HG03571 (cell line): ENCODE data around the gene GTPBP1.

Experiments
- ATAC-seq: cut with Tn5 transposase; IDR thresholded peaks from one replicate; pipeline ENCODE4 v1.9.1; 2021; ENCODE audit not compliant: unreplicated experiment

GTPBP1 gene

DNA sequence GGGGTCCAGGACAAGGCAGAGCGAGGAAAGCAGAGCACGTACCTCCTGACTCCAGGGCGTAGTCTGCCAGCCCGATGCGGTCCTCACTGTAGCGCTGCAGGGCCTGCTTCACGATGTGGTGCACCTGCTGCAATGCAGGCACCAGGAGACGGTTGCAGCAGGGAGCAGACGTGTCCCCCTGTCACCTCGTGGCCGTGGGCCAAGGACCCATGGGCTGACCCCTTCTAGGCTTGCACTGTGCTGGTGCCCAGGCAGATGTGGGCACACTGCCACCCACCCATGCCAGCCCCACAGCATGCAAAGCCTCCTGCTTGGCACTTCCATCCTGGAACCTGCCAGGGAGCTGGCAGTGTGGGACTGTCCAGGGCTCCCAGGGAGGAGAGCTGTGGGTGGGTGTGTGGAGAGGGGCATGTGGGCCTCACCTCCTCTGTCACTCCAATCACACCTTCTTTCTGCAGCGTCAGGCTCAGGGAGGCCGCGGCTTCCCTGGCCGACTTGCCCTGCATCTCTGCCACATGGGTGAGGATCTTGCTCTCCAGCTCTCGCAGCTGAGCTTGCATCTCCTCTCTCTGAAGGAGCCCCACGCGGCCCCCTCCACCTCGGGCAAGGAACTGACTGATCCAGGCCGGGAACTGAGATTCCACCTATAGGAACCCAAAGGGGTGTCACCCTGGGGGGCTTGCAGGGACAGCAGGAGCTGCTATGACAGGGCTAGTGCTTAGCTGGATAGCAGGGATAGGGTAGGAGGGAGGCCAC lies 33.7 kb downstream of the GTPBP1 start:
- no peak for ATAC-seq

DNA sequence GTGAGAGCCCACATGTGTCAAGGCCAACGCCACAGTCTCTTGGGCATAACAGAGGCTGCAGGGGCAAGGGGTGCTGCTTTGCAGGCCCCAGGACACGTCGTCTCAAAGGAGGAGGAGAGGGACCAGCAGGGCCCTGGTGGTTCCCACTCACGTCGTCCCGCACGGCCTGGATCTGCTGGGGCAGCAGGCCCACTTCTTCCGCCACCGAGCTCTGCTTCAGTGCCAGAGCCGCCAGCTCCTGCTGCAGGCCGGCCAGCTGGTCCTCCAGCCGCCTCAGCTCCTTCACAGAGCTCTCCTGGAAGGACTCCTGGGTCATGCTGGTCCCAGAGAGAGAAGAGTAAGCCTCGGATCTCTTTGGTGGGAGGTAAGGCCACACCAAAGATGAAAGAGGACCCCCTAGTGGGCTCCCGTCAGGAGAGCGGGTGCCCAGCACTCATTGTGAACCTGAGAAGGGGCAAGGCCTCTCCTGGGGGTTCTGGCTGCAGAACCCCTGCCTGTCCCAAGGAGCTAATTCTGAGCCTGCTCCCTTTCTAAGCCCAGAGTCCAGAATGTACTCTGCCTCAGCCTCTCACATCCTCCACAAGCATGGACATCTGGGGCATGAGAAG lies 34.5 kb downstream of the GTPBP1 start:
- no peak for ATAC-seq

DNA sequence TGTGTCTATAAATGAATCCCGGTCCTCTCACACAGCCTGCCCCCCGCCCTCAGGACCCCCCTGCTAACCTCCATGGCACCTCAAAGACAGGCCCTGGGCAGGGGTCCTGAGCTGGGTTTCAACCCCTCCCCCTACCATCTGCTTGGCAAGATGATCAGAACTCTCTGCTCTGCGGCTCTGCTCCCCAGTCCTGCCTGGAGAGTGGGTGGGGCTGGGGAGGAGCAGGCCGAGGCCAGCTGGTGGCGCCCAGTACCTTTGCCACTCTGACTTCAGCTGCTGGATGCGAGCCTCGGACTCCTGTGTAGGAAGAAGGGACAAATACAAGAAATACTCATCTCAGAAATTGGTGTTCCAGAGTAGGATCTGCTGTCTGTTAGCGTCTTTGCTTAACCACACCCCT lies 35.0 kb downstream of the GTPBP1 start:
- no peak for ATAC-seq

DNA sequence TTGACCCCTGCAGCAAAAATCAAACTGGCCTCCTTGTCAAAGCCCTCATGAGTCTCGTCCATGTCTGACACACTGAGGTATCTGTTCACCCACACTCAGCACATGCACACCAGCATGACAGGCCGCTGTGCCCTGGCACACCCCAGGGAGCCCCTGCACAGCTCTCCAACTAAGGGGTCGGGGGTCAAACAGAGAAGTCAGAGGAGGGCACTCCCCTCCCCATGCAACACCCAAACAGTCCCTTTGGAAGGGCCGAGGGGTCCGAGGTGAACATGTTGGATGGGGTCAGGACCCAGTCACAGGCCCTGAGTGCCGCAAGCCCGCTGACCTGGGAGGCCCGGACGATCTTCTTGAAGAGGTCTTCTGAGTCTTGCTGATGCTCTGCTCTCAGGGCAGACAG lies 35.4 kb downstream of the GTPBP1 start:
- ATAC-seq: no peak

DNA sequence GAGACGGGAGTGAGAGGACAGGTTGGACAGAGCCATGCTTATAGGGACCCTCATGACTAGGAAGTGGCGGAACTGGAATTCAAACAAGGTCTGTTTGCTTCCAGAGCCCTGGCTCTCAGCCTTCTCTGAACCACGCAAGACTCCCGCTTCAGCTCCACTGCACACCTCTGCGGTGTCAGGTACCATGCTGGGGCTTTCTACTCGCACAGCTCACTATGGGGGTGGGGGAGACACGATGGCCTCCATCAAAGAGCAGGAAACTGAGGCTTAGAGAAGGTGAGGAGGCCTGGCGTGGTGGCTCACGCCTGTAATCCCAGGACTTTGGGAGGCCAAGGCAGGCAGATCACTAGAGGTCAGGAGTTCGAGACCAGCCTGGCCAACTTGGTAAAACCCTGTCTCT lies 35.8 kb downstream of the GTPBP1 start:
- ATAC-seq: no peak

DNA sequence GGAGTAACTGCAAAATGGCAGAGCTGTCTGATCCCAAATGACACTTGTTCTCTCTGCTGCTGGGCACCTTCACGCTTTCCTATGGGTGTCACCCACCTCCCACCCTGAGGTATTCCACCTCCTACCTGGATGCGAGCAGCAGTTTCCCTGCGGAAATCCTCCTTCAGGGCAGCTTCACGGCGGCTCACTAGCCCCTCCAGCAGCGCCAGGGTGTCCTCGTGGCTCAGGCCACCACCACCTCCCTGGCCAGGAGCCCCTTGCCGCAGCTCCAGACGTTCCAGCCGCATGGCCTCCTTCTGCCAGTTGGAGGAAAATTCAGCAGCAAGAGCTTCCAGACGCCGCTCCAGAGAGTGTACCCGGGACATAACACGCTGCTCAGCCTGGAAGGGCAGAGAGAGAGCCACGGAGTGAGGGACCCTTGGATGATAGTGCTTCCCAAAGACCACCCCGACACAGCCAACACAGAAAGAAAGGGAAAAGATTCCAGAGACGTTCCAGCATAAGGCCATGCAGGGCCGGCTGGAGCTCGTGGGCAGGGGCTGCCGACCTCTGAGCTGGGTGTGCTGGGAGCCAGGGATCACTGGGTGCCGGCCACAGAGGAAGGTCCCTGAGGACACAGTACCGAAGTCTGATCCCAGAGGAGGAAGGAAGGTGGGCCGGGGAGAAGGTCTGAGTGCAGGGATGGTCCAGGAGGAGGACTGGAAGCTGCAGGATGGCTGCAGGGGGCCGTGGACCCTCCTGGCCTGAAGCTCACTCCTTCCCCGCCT lies 36.6 kb downstream of the GTPBP1 start:
- ATAC-seq: no peak

DNA sequence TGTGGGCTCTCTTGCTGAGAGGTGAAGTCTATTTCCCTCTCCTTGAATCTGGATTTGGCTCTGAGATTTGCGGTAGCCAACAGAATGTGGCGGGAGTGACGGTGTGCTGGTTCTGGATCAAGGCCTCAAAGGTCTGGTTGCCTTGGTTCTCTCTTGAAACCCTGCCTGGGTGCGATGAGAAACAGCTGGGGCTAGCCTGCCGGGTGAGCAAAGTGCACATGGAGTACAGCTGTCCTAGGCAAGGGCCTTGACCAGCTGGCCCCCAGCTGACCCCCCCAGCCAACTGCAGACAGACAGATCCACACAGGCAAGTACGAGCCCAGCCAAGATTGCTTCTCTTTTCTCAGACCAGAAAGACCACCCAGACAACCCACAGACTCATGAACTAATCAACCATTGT lies 39.2 kb downstream of the GTPBP1 start:
- ATAC-seq: no peak

DNA sequence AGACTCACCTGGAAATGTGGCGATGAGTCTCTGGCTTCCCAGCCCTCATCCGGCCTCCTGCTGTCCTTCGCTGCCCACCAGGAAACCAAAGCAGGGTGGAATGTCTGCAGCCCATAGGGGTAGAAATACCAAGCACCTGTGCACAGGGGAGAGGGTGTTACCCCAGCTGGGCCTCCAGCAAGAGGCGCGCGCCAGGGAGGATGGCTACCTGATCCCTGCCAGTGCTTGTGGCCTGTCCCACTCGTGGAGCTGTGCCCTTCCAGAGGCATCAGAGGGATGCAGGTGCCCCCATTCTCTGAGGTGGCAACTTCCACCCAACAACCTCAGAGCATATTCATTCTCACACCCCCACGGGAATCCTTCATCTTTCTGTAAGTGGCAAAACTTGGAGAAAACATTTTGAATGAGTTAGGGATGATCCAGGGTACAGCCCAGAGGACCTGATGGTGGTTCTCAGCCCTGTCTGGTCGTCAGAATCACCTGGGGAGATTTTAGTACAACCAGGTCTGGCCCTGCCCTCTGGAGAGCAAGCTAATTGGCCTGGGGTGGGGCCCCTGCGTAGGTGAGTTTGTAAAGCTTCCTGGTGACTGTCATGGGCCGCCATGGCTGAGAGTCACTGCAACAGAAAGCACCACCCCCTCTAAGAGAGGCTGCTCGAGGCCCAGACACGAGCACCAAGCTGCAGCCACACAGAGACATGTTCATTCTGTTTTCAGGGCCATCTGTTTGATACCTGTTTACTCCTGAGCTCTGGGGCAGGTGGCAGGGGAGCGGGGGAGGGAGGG lies 40.1 kb downstream of the GTPBP1 start:
- ATAC-seq: no peak

DNA sequence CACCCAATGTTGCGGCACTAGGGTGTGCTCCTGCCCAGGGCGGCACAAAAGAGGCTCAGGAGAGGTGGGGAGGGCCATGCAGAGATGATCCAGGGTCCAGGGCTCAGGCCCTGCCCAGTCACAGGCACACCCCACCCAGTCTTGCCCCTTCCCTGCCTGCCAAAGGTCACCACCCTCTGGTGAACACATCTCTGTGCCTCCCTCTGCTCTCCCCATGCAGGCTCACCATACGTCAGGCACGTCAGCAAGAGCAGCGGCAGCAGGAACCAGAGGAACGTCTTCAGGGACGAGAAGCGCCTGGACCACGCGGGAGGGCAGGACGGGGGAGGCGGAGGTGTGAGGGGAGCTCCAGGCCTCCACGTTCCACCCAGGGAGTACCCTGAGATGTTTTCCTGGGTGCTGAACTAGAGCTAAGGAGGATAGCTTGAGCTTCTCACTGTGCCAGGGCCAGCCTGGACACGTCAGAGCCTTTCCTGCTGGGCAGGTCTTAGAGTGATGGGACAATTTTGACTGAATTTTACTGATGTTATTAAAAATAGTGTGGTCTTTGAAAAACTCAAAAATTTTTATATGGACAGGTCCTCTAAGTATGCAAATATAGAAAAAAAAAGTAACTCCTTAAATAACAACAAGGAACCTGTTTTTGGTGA lies 42.9 kb downstream of the GTPBP1 start:
- ATAC-seq: no peak

DNA sequence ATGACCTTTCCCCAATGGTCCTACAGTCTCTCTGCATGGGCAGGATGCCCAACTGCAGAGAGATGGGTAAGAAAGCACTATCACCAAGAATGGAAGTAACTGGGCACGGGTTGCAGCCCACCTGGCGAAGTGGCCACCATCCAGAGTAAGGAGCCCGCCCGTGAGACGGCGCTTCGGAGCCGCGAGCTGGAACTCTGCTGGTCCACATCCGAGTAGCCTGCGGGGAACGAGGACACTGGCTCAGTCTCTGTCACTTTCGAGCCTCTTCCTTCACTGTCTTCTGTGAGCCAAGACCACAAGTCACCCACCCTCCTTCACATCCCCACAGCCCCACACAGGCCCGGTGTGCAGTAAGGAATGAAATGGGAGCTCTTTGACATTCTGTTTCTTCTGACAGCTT lies 44.4 kb downstream of the GTPBP1 start:
- no peak for ATAC-seq

DNA sequence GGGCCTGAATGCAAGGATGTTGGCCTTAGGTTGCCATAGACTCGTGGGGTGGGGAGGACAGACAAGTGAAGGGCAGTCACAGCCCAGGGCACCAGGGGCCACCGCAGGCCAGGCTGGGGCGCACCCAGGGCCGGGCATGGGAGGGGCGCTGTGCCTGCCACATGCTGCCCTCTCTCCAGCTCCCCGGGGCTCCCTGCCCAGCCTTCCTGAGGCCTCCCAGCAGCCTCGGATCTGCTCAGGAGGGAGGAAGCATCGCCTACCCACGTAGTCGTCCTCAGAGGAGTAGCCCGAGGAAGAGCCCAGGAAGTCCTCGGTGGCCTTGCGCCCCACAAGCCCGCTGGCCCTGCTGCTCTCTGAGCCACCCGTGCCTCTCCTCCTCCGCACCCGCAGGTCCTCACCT lies 44.9 kb downstream of the GTPBP1 start:
- ATAC-seq: no peak

DNA sequence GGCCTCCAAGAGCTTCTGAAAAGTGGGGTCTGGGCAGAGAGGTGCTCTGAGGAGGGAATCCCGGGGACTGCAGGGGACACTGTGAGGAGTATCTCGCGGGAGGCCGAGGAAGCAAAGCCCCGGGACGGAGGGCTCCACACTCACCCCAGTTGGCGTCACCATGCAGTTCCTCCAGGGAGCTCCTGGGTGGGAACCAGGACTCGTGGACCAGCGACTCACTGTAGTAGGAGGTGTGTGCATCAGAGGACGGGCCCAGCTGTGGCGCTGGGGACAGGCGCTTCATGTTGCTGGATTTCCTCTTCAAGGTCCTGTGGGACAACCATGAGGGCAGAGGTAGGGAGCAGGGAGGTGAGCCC lies 45.3 kb downstream of the GTPBP1 start:
- ATAC-seq: no peak

DNA sequence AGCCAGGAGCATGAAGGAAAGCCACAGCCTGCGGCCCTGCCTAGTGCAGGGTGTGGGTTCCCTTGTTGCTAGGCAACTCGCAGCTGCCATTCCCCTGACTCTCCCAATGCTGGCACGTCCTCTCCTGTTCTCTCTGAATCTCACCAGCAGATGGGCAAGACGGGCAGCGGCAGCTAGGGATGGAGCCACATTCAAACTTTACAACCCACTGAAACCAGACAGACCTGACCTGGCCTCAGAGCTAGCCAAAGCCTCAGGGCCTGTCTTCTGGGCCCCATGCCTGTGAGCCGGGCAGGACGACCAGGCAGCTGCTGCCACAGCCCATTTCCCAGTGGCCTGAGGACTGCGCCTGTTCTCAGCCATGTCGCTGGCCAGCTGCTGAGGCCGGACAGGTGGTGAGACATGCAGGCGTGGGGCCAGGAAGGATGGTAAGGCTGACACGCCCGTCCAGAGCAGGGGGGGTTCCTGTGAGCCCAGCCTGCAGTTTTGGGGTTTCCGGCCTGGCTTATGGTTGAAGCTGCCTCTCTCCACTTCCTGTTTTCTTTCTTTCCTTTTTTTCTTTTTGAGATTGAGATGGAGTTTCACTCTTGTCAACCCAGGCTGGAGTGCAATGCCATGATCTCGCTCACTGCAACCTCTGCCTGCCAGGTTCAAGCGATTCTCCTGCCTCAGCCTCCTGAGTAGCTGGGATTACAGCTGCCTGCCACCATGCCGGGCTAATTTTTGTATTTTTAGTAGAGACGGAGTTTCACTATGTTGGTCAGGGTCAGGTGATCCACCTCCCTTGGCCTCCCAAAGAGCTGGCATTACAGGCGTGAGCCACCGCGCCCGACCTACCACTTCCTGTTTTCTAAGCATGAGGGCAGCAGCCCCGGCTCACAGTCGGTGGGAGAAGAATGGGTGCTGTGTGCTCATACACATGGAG lies 45.9 kb downstream of the GTPBP1 start:
- ATAC-seq: peak; percentile 36

DNA sequence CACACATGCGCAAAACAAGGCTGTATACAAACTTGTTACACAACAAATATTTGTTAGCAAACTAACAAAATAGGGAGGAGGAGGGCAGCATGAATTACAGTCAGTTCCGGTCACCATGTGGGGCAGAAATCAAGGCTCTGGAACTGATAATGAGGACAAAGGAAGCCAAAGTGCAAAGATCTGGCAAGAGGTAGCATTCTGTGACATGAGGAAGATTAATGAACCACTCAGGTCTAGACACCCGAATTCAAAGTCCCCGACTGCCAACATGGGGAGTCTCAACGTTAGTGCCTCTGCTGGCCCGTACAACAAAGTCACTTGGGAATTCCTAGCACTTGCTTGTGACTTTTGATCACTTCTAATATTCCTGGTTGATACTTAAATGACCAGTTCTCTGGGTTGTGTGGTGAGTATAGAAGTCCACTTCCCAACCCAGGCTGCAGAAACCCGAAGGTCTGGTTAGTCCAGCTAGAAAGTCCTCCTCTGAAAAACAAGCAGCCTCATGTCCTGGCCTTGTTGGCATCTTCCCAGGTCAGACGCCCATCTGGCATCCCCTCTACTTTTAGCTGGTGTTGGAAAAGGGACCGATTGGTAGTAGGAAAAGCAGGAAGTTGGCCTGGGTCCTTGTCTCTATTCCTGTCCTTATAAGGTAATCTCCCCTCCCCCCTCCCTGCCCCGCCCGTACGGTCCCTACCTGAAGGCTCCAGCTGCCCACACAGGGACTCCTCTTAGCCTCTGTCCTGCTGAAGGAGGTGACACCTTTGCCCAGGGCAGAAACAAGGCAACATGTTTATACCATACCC lies 48.4 kb downstream of the GTPBP1 start:
- no peak for ATAC-seq

DNA sequence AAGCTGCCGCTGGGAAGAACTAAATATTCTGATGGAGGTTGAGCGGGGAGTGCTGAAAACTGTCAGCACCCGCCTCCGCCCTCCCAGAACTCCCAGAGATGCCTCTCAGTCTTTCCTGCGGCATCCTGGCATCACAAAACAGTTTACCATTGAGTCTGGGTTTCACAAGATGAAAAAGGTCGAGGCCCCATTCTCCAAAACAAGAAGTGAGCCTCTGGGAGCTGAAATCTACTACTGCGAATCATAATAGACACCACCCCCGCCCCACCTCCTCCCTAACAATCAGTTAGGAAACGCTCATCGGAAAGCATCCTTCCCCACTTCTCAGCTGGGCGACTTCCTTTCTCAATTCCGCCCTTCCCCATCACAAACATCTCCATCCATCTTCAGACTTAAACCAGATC lies 49.0 kb downstream of the GTPBP1 start:
- ATAC-seq: no peak

DNA sequence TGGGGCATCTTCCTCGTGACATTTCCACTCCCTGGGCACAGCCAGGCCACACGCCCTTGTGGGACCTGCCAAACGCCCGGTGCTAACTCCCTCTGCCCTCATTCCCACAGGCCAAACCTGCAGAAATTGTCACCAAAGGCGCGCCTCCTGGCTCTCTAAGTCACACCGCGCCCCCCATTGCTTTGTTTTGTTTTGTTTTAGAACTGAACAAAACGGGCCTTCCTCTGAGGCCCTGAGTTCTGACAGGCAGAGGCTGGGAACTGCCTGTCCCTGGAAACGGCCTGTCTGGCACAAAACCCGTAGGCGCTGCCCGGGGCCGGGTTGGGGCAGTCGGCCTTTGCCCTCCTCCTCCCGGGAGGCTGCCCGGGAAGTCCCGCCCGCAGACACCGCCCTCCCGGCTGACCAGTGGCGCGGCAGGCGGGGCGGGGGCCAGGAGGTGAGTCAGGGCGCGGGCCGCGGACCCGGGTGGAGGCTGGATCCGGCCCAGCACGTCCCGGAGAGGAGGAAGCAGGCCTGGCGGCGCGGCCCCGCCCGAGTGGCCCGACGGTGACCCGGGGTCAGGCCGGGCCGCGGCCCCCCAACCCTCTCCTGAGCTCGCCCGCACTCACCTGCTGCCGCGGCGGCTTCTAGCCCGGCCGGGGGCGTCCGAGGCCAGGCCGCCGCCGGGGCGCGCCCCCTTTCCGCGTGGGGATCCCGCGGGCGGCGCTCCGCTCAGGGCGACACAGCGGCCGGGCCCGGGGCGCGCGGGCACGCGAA lies 49.6 kb downstream of the GTPBP1 start:
- ATAC-seq: peak; percentile 31

DNA sequence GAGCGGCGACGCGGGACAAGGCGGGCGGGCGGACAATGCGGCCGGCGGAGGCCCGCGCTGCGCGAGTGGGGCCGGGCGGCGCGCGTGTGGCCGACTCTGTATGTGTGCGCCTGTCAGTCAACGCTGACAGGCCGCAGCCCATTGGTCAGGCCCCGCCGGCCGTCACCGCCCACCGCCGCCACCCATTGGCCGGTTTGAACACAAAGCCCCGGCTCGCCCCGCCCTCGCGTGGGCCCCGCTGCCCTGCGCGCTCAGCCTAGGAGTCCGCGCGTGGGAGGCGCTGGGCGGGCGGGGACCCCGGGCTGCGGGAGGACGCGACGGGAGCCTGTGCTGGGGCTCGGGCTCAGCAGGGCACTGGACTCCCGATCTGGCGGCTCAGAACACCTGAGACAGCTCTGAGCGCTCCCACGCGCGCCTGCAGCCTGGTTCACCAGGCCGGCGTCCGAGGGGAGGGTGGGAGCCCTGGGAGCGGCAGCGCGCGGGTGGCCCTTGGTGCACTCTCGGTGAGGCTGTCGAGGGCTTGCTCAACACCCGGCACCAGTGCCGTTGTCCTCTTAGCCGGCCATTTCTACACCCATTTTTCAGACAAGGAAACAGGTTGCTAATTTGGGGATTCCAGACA lies 50.3 kb downstream of the GTPBP1 start, which contains the start of gene SUN2:
Gene SUN2, minus strand, starts transcription at position 88 of the 622 bp plus-strand sequence. CDS start 3,370 bp downstream, outside the sequence.
- peak; percentile 52 for ATAC-seq
